Measurements from ENCODE around the gene DDX23. TPM values are rescaled to one million over a fixed set of nuclear protein-coding genes. Genes with fewer than 3 reads are reported as not detected.
"Not testable (repeated sequence)": the region's sequence is repeated elsewhere in the genome, so short reads cannot be mapped to it uniquely, and the experiment has no call there.

The DDX23 gene
- total and polyA plus RNA-seq, 10 donors, result 33.1 to 104 (median 83.5) TPM

DNA sequence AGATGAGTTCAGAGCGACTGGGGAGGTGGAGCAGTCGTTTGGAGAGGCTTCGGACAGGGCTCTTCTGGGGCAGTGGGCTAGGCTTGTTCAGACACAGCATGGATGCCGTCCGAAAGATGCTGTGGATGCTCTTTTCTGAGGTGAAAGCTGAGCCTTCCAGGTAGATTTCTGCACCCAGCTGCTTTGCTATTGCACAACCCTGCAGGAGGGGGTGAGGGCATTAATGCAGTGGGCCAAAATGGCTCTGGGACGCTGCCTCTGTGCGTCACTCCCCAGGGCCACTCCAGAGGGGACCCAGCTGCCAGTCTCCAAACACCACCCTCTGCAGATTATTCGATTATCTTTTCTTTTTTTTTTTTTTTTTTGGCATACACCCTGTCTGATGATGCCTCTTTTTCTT is 6.1 kb upstream of the DDX23 start:
- H3K36me3 ChIP-seq, result peaks cover 0 to 13% (median 0%) of the 10 kb centered on the region in 6 donors
- DNase-seq, result no peak
- intact Hi-C loops (cut with DNase I; ENCODE audit: low total_unique reads), result no loop called here
- no peaks in the 10 kb centered on the region for H3K9me3 ChIP-seq
- no peak overlapping the region for H3K4me3 ChIP-seq
- WGBS, 5 donors, result 79 to 92% (median 87%) methylated on average over 5 to 8 of the region's 8 CpGs
- no peak overlapping the region for H3K27ac ChIP-seq
- no peak for TF ChIP-seq POLR2A (IDR thresholded peaks at IDR 0.05)
- TF ChIP-seq POLR2AphosphoS5 (IDR thresholded peaks at IDR 0.05), result no peak
- TF ChIP-seq, protein P1, sequence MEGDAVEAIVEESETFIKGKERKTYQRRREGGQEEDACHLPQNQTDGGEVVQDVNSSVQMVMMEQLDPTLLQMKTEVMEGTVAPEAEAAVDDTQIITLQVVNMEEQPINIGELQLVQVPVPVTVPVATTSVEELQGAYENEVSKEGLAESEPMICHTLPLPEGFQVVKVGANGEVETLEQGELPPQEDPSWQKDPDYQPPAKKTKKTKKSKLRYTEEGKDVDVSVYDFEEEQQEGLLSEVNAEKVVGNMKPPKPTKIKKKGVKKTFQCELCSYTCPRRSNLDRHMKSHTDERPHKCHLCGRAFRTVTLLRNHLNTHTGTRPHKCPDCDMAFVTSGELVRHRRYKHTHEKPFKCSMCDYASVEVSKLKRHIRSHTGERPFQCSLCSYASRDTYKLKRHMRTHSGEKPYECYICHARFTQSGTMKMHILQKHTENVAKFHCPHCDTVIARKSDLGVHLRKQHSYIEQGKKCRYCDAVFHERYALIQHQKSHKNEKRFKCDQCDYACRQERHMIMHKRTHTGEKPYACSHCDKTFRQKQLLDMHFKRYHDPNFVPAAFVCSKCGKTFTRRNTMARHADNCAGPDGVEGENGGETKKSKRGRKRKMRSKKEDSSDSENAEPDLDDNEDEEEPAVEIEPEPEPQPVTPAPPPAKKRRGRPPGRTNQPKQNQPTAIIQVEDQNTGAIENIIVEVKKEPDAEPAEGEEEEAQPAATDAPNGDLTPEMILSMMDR (IDR thresholded peaks at IDR 0.05 in 8 of 11, conservative IDR thresholded peaks at IDR 0.05 in 3 of 11), result no peak
- peaks cover 0 to 11% (median 0%) of the 10 kb centered on the region in 7 donors for H3K27me3 ChIP-seq (replicated peaks in 1 of 7)
- H3K4me1 ChIP-seq, result peaks cover 0 to 4% (median 4%) of the 10 kb centered on the region in 6 donors

DNA sequence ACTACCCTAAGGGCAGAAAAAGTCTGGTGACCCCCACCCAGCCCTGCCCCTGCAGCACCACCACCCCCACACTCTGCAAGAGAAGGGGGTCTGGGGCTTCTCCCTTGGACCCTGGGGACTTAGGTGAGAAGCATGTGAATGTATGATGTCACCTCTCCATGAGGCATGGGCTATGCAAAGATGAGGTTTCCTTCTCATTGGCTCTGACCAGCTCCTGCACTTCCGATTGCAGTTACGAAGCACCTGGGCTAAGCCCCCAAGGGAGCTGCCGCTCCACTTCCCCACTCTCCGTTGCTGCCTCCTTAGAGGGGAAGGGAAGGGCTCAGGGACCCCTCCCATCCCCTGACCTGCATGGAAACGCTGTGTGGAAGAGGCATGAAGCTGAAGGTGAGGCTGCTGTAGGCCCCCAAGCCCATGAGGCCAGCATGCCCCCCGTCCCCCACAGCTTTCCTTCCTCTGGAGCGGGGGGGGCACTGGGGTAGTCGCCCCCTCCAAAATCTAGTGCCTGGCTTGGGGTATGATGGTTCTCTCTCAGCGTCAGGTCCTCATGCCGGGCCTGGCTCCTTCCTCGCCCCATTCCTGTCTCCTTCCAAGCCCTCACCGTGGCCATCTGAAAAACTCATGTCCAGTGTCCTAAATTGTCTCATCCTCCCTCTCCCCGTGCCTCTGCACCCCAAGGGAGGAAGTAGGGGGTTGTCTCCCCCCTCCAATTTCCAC is 5.5 kb upstream of the DDX23 start:
- peaks cover 0 to 5% (median 0%) of the 10 kb centered on the region in 7 donors for H3K27me3 ChIP-seq (replicated peaks in 1 of 7)
- H3K4me3 ChIP-seq, result no peak overlapping the region
- TF ChIP-seq POLR2A (IDR thresholded peaks at IDR 0.05), result no peak
- TF ChIP-seq POLR2AphosphoS5 (IDR thresholded peaks at IDR 0.05), result no peak
- TF ChIP-seq, protein P1 (IDR thresholded peaks at IDR 0.05 in 8 of 11, conservative IDR thresholded peaks at IDR 0.05 in 3 of 11), result no peak
- peaks cover 0 to 13% (median 0%) of the 10 kb centered on the region in 6 donors for H3K36me3 ChIP-seq
- H3K27ac ChIP-seq, result no peak overlapping the region
- intact Hi-C loops (cut with DNase I; ENCODE audit: low total_unique reads), result no loop called here
- WGBS, 5 donors, result 75 to 85% (median 80%) methylated on average over 12 to 13 of the region's 13 CpGs
- no peak for DNase-seq
- H3K9me3 ChIP-seq, result no peaks in the 10 kb centered on the region
- H3K4me1 ChIP-seq, result peaks cover 0 to 10% (median 10%) of the 10 kb centered on the region in 6 donors

DNA sequence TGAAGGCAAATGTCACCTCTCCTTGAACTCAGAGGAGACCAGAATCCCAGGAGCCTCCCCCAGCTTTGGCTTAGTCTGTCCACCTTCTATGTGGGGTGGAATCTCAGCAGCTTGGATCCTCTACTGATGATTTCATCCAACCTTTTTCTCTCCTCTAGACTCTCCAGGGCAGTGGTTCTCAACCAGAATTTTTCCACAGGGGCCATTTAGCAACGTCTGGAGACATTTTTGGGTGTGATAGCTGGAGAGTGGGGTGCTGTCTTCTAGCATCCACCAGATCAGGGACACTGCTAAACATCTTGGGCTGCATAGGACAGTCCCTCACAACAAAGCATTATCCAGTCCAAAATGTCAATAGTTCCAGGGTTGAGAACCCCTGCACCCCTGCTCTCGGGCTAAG is 4.4 kb upstream of the DDX23 start:
- H3K36me3 ChIP-seq, result peaks cover 0 to 7% (median 0%) of the 10 kb centered on the region in 6 donors
- intact Hi-C loops (cut with DNase I; ENCODE audit: low total_unique reads), result no loop called here
- no peaks in the 10 kb centered on the region for H3K9me3 ChIP-seq
- peaks cover under 1 to 18% (median 12%) of the 10 kb centered on the region in 6 donors for H3K4me1 ChIP-seq
- no peak overlapping the region for H3K4me3 ChIP-seq
- H3K27ac ChIP-seq, result no peak overlapping the region
- DNase-seq, result no peak
- H3K27me3 ChIP-seq (replicated peaks in 1 of 7), result no peaks in the 10 kb centered on the region
- TF ChIP-seq, protein P1 (IDR thresholded peaks at IDR 0.05 in 8 of 11, conservative IDR thresholded peaks at IDR 0.05 in 3 of 11), result no peak
- no peak for TF ChIP-seq POLR2A (IDR thresholded peaks at IDR 0.05)
- no peak for TF ChIP-seq POLR2AphosphoS5 (IDR thresholded peaks at IDR 0.05)
- 39 to 78% (median 73%) methylated on average over 2 of the region's 2 CpGs for WGBS, 5 donors

DNA sequence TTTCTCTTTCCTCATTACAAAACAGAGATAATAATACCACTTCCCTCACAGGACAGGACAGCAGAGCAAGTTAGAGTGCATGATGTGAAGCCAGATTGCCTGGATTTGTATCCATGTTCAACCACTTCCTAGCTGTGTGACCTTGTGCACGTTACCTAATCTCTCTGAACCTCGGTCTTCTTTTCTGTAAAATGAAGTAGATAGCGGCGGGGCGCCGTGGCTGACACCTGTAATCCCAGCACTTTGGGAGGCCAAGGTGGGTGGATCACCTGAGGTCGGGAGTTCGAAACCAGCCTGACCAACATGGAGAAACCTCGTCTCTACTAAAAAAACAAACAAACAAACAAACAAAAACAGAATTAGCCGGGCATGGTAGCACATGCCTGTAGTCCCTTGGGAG is 3.0 kb upstream of the DDX23 start:
- intact Hi-C loops (cut with DNase I; ENCODE audit: low total_unique reads); H3K9me3 ChIP-seq; H3K27ac ChIP-seq; DNase-seq; H3K27me3 ChIP-seq (replicated peaks in 1 of 7); H3K4me3 ChIP-seq: not testable (repeated sequence)
- Histone ChIP-seq H3K36me3 (peaks cover 0 to 10% (median 1%) of the 10 kb centered on the region in 6 donors), H3K4me1 (peaks cover 15 to 32% (median 27%) of the 10 kb centered on the region in 6 donors)
- WGBS, 5 donors, result 90 to 94% (median 91%) methylated on average over 10 of the region's 10 CpGs

All from spleen (tissue), 11 donors.